Prostate gland (tissue), 2 donors: ENCODE measurements around the gene TTC1.

Source experiments
- POLR2A ChIP-seq: fragments of 450-650 bp; IDR thresholded peaks from one replicate; pipeline ENCODE4 v1.6.1; 2016; ENCODE audit warnings: antibody characterized with exemption, mild to moderate bottlenecking
- POLR2AphosphoS5 ChIP-seq: sonication (generic); formaldehyde crosslinking; IDR thresholded peaks from one replicate; pipeline ENCODE4 v1.6.1; 2017; ENCODE audit warnings: antibody characterized with exemption
- TF ChIP-seq, protein P1 (sequence below), 4 experiments: fragments of 200-600 bp in 2 of 4; fragments of 450-650 bp in 2 of 4; sonication (generic) in 2 of 4; IDR thresholded peaks; 1 replicate in 3 of 4; 2 replicates in 1 of 4; pipeline ENCODE4 v1.5.1; 2016 to 2019; ENCODE audit warnings: antibody characterized with exemption in 4 of 4, mild to moderate bottlenecking in 2 of 4, moderate library complexity in 2 of 4

DNA sequence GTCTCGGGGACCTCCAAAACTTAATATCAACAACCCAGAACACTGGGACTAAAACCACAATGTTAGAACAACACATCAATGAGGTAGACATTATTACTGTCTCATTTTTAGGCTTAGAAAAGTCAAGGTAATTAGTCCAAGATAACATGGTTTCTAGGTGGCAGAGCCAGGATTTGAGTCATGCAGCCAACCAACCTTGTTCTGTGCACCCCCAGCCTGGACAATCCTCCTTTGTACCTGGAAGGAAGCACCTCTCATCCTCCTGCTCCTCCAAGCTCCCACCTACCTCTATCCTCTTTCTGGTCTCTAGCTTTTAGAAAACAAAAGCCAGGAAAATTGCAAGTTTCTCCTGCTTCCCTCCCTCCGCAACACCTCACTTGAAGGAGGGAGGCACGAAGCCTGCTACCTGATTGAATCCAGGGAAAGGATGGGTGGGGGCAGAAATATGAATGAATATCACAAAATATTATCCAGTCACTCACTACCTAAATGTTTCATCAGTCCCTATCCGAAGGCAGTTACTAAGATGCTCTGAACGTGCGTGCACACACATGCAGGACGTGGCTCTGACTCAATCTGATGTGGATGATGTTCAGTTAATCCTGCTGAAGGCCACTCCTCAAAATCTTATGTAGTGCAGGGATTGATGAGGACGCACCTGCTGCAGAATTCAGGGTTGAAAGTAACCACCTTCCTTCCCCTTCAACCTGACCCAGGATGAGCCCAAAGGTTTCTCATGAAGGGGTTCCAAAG, 26.3 kb upstream of the TTC1 start:
- TF ChIP-seq, protein P1, sequence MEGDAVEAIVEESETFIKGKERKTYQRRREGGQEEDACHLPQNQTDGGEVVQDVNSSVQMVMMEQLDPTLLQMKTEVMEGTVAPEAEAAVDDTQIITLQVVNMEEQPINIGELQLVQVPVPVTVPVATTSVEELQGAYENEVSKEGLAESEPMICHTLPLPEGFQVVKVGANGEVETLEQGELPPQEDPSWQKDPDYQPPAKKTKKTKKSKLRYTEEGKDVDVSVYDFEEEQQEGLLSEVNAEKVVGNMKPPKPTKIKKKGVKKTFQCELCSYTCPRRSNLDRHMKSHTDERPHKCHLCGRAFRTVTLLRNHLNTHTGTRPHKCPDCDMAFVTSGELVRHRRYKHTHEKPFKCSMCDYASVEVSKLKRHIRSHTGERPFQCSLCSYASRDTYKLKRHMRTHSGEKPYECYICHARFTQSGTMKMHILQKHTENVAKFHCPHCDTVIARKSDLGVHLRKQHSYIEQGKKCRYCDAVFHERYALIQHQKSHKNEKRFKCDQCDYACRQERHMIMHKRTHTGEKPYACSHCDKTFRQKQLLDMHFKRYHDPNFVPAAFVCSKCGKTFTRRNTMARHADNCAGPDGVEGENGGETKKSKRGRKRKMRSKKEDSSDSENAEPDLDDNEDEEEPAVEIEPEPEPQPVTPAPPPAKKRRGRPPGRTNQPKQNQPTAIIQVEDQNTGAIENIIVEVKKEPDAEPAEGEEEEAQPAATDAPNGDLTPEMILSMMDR (IDR thresholded peaks at IDR 0.05) = no peak
- no peak for TF ChIP-seq POLR2A
- no peak for TF ChIP-seq POLR2AphosphoS5
